Fibroblast of mammary gland (primary cell): Measurements from ENCODE around the gene IRF4.

Source experiments
- DNase-seq: peaks from one replicate; pipeline ENCODE4 v3.0.0-alpha.2; 2010; ENCODE audit warnings: low read depth
- H3K4me3 ChIP-seq: 2 replicates; pipeline ENCODE4 v1.5.1; 2011; ENCODE audit warnings: low read depth, mild to moderate bottlenecking, low read length, moderate library complexity; ENCODE audit not compliant: control insufficient read depth
- CTCF ChIP-seq: conservative IDR thresholded peaks from 2 replicates; pipeline ENCODE4 v1.5.1; 2011; ENCODE audit warnings: low read depth, low read length, inconsistent platforms; ENCODE audit not compliant: control insufficient read depth, insufficient read depth

IRF4 gene

GRCh38 chr6:388202-388903 is 3.2 kb upstream of the IRF4 start:
- DNase-seq: peak; percentile 64
- TF ChIP-seq CTCF: no peak
- H3K4me3 ChIP-seq: no peak overlapping the region

GRCh38 chr6:389143-389542 is 2.4 kb upstream of the IRF4 start:
- no peak overlapping the region for H3K4me3 ChIP-seq
- TF ChIP-seq CTCF: no peak
- DNase-seq: no peak

GRCh38 chr6:389622-390021 is 1.9 kb upstream of the IRF4 start:
- H3K4me3 ChIP-seq: no peak overlapping the region
- TF ChIP-seq CTCF: no peak
- DNase-seq: peak; percentile 10

GRCh38 chr6:390914-391558 is 516 bp upstream of the IRF4 start:
- no peak for TF ChIP-seq CTCF
- DNase-seq: peak; percentile 58
- H3K4me3 ChIP-seq: peak overlapping the region; percentile 9

GRCh38 chr6:392441-393390 is 1.2 kb downstream of the IRF4 start:
- peak; percentile 8 for DNase-seq
- TF ChIP-seq CTCF: no peak
- H3K4me3 ChIP-seq: peak overlapping the region; percentile 1

GRCh38 chr6:393391-394221 is 2.1 kb downstream of the IRF4 start:
- no peak for DNase-seq

More at GRCh38 chr6:393391-394221, 2.1 kb downstream of the IRF4 start:
- no peak for TF ChIP-seq CTCF
- H3K4me3 ChIP-seq: no peak overlapping the region
